ENCODE measurements around the gene APOL6. TPM values are rescaled to one million over a fixed set of nuclear protein-coding genes. Genes with fewer than 3 reads are reported as not detected.

APOL6 gene
- total and polyA plus RNA-seq, 10 of the 15 experiments (the other 5 are each of a cell fraction or from before 2014, with no cell fraction given) = 4.3 to 22.9 (median 9.3) TPM

DNA sequence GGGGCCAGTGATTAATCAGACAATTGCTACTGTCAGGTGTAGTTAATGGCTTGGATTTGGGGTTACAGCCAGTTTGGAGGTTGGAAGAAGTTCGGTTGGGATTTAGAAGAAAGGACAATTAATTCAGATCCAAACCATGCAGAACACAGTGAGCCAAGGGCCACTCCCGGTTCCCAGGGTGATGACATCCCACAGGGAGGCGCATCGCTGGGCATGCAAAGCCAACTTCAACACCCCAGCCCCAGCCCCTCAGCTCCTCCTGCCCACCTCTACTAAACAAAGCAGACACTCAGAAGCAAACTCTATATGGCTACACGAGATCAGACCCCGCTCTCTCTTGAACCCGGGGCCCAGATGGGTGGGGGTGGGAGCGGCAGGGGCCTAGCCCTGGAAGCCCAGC lies 41.3 kb upstream of the APOL6 start:
- H2AFZ ChIP-seq (ENCODE audit: control insufficient read depth, low read depth, low read length) = no peak overlapping the region
- SMC1A ChIA-PET (ENCODE audit: uncharacterized antibody, unreplicated experiment) = no interaction called here
- FAIRE-seq (no peak), DNase-seq (ENCODE audit: low read depth, low spot score) (no peak), ATAC-seq (no peak)
- in situ Hi-C loops (cut with MboI) (no loop called here), intact Hi-C loops (cut with micrococcal nuclease; ENCODE audit: unreplicated experiment) (no loop called here)
- WGBS (ENCODE audit: insufficient coverage, insufficient replicate concordance, low lambda C conversion rate, missing lambda C conversion rate) = 23% methylated on average over 8 of the region's 8 CpGs
- peaks cover 3% of the 10 kb centered on the region; the same call in 1 of the 2 replicates for H4K20me1 ChIP-seq (ENCODE audit: control insufficient read depth, insufficient read depth)
- no peak overlapping the region for H3K27ac ChIP-seq (ENCODE audit: control insufficient read depth, insufficient read depth)
- RAD21 ChIA-PET (ENCODE audit: unreplicated experiment) = no interaction called here
- no peak overlapping the region for H3K4me3 ChIP-seq
- no peaks in the 10 kb centered on the region for H3K9me3 ChIP-seq (replicated peaks; ENCODE audit: control insufficient read depth, insufficient read depth, low read length)
- peaks cover 2 to 3% of the 10 kb centered on the region in 2 experiments; a peak in 2 of 4 replicates for H3K27me3 ChIP-seq (replicated peaks in 1 of 2; ENCODE audit: control insufficient read depth in 2 of 2, insufficient read depth in 2 of 2, low read length in 1 of 2)
- no peaks in the 10 kb centered on the region for H3K36me3 ChIP-seq (ENCODE audit: control insufficient read depth in 2 of 2, insufficient read depth in 2 of 2, low read length in 1 of 2)
- TF ChIP-seq SMAD5 (IDR thresholded peaks at IDR 0.05; ENCODE audit: low read depth) = no peak
- TF ChIP-seq PML (IDR thresholded peaks at IDR 0.05; ENCODE audit: low read length) = no peak
- TF ChIP-seq YY1 (IDR thresholded peaks at IDR 0.05; ENCODE audit: low read depth, low read length) = no peak
- no peak for TF ChIP-seq RFX5 (IDR thresholded peaks at IDR 0.05; ENCODE audit: low read depth, low read length)
- TF ChIP-seq, protein P1, sequence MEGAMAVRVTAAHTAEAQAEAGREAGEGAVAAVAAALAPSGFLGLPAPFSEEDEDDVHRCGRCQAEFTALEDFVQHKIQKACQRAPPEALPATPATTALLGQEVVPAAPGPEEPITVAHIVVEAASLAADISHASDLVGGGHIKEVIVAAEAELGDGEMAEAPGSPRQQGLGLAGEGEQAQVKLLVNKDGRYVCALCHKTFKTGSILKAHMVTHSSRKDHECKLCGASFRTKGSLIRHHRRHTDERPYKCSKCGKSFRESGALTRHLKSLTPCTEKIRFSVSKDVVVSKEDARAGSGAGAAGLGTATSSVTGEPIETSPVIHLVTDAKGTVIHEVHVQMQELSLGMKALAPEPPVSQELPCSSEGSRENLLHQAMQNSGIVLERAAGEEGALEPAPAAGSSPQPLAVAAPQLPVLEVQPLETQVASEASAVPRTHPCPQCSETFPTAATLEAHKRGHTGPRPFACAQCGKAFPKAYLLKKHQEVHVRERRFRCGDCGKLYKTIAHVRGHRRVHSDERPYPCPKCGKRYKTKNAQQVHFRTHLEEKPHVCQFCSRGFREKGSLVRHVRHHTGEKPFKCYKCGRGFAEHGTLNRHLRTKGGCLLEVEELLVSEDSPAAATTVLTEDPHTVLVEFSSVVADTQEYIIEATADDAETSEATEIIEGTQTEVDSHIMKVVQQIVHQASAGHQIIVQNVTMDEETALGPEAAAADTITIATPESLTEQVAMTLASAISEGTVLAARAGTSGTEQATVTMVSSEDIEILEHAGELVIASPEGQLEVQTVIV (IDR thresholded peaks at IDR 0.05; ENCODE audit: borderline replicate concordance, partially characterized antibody) = no peak
- no peak for TF ChIP-seq ETV6 (conservative IDR thresholded peaks at IDR 0.05 in 1 of 2, IDR thresholded peaks at IDR 0.05 in 1 of 2; ENCODE audit: borderline replicate concordance in 1 of 2, low read depth in 1 of 2)
- TF ChIP-seq, protein P2, sequence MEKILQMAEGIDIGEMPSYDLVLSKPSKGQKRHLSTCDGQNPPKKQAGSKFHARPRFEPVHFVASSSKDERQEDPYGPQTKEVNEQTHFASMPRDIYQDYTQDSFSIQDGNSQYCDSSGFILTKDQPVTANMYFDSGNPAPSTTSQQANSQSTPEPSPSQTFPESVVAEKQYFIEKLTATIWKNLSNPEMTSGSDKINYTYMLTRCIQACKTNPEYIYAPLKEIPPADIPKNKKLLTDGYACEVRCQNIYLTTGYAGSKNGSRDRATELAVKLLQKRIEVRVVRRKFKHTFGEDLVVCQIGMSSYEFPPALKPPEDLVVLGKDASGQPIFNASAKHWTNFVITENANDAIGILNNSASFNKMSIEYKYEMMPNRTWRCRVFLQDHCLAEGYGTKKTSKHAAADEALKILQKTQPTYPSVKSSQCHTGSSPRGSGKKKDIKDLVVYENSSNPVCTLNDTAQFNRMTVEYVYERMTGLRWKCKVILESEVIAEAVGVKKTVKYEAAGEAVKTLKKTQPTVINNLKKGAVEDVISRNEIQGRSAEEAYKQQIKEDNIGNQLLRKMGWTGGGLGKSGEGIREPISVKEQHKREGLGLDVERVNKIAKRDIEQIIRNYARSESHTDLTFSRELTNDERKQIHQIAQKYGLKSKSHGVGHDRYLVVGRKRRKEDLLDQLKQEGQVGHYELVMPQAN (conservative IDR thresholded peaks at IDR 0.05) = no peak
- TF ChIP-seq, protein P3, sequence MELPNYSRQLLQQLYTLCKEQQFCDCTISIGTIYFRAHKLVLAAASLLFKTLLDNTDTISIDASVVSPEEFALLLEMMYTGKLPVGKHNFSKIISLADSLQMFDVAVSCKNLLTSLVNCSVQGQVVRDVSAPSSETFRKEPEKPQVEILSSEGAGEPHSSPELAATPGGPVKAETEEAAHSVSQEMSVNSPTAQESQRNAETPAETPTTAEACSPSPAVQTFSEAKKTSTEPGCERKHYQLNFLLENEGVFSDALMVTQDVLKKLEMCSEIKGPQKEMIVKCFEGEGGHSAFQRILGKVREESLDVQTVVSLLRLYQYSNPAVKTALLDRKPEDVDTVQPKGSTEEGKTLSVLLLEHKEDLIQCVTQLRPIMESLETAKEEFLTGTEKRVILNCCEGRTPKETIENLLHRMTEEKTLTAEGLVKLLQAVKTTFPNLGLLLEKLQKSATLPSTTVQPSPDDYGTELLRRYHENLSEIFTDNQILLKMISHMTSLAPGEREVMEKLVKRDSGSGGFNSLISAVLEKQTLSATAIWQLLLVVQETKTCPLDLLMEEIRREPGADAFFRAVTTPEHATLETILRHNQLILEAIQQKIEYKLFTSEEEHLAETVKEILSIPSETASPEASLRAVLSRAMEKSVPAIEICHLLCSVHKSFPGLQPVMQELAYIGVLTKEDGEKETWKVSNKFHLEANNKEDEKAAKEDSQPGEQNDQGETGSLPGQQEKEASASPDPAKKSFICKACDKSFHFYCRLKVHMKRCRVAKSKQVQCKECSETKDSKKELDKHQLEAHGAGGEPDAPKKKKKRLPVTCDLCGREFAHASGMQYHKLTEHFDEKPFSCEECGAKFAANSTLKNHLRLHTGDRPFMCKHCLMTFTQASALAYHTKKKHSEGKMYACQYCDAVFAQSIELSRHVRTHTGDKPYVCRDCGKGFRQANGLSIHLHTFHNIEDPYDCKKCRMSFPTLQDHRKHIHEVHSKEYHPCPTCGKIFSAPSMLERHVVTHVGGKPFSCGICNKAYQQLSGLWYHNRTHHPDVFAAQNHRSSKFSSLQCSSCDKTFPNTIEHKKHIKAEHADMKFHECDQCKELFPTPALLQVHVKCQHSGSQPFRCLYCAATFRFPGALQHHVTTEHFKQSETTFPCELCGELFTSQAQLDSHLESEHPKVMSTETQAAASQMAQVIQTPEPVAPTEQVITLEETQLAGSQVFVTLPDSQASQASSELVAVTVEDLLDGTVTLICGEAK (IDR thresholded peaks at IDR 0.05; ENCODE audit: borderline replicate concordance) = no peak
- TF ChIP-seq, protein P4, sequence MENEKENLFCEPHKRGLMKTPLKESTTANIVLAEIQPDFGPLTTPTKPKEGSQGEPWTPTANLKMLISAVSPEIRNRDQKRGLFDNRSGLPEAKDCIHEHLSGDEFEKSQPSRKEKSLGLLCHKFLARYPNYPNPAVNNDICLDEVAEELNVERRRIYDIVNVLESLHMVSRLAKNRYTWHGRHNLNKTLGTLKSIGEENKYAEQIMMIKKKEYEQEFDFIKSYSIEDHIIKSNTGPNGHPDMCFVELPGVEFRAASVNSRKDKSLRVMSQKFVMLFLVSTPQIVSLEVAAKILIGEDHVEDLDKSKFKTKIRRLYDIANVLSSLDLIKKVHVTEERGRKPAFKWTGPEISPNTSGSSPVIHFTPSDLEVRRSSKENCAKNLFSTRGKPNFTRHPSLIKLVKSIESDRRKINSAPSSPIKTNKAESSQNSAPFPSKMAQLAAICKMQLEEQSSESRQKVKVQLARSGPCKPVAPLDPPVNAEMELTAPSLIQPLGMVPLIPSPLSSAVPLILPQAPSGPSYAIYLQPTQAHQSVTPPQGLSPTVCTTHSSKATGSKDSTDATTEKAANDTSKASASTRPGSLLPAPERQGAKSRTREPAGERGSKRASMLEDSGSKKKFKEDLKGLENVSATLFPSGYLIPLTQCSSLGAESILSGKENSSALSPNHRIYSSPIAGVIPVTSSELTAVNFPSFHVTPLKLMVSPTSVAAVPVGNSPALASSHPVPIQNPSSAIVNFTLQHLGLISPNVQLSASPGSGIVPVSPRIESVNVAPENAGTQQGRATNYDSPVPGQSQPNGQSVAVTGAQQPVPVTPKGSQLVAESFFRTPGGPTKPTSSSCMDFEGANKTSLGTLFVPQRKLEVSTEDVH (IDR thresholded peaks at IDR 0.05; ENCODE audit: low read depth, partially characterized antibody) = no peak
- no peak for TF ChIP-seq MEF2B (IDR thresholded peaks at IDR 0.05; ENCODE audit: partially characterized antibody, poor library complexity, severe bottlenecking)
- no peak for TF ChIP-seq MTA3 (IDR thresholded peaks at IDR 0.05; ENCODE audit: borderline replicate concordance, low read length)
- no peak for TF ChIP-seq POU2F2 (IDR thresholded peaks at IDR 0.05; ENCODE audit: borderline replicate concordance, low read depth, low read length)
- BruUV-seq (replicated peaks) = no TSS peak
- no peak overlapping the region for H3K4me2 ChIP-seq (ENCODE audit: control insufficient read depth, insufficient read depth)
- H3K9ac ChIP-seq (ENCODE audit: control insufficient read depth, insufficient read depth, low read length) = no peak overlapping the region
- no peaks in the 10 kb centered on the region for H3K79me2 ChIP-seq (ENCODE audit: control insufficient read depth, insufficient read depth, low read length)
- POLR2A ChIA-PET = no interaction called here
- peaks cover 9% of the 10 kb centered on the region; the same call in 1 of the 2 replicates for H3K4me1 ChIP-seq (ENCODE audit: control insufficient read depth, insufficient read depth, low read length)
- CTCF ChIA-PET = no interaction called here
